ENCODE data around the gene HS2ST1. TPM values are rescaled to one million over a fixed set of nuclear protein-coding genes. Genes with fewer than 3 reads are reported as not detected.

HS2ST1 gene
- total RNA-seq, 2 donors from 2014 or later = 29.0 to 31.5 TPM

GRCh38 chr1:87061742-87062156 is 147.3 kb downstream of the HS2ST1 start:
- DNase-seq = no peak
- Mint-ChIP-seq H3K4me1 (peaks cover 2% of the 10 kb centered on the region), H3K36me3 (ENCODE audit: low read depth) (peaks cover 9% of the 10 kb centered on the region), H3K27me3 (ENCODE audit: insufficient read depth) (no peaks in the 10 kb centered on the region), H3K4me3 (no peak overlapping the region), H3K27ac (no peak overlapping the region), H3K9me3 (peaks cover 13% of the 10 kb centered on the region)
- Histone ChIP-seq H3K36me3 (ENCODE audit: control insufficient read depth, insufficient read depth, low read length) (no peaks in the 10 kb centered on the region), H3K27ac (ENCODE audit: low read depth, low read length) (no peak overlapping the region), H3K4me3 (ENCODE audit: low read length) (no peak overlapping the region), H3K9me3 (ENCODE audit: control insufficient read depth, low read length) (peaks cover 14% of the 10 kb centered on the region), H3K27me3 (ENCODE audit: control insufficient read depth, insufficient read depth, low read length, poor library complexity, severe bottlenecking) (no peaks in the 10 kb centered on the region), H3K4me1 (ENCODE audit: control insufficient read depth, insufficient read depth, low read length) (no peaks in the 10 kb centered on the region), H3K9ac (ENCODE audit: extremely low read depth, low read length, poor library complexity, severe bottlenecking) (no peak overlapping the region)
- TF ChIP-seq CTCF (conservative IDR thresholded peaks at IDR 0.05) = no peak

DNA sequence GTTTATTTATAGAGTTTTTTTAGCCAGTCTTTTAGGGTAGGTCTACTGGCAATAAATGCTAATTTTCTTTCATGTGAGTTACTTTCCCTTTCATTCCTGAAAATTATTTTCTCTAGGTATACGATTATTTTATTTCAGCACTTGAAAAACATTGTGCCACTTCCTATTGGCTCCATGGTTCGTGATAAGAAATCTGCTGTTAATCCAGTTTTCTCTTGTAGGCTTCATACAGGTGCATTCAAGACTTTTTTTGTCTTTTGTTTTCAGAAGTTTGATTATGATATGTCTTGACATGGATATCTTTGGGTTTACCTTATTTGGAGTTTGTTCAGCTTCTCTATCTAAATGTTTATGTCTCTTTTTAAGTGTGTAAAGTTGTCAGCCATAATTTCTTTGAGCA is 148.3 kb downstream of the HS2ST1 start:
- Histone ChIP-seq H3K9ac (ENCODE audit: extremely low read depth, low read length, poor library complexity, severe bottlenecking) (no peak overlapping the region), H3K4me3 (ENCODE audit: low read length) (no peak overlapping the region), H3K27ac (ENCODE audit: low read depth, low read length) (no peak overlapping the region), H3K27me3 (ENCODE audit: control insufficient read depth, insufficient read depth, low read length, poor library complexity, severe bottlenecking) (no peaks in the 10 kb centered on the region), H3K9me3 (ENCODE audit: control insufficient read depth, low read length) (peaks cover 14% of the 10 kb centered on the region), H3K36me3 (ENCODE audit: control insufficient read depth, insufficient read depth, low read length) (no peaks in the 10 kb centered on the region), H3K4me1 (ENCODE audit: control insufficient read depth, insufficient read depth, low read length) (no peaks in the 10 kb centered on the region)
- H3K27me3 Mint-ChIP-seq (ENCODE audit: insufficient read depth) = no peaks in the 10 kb centered on the region
- H3K4me1 Mint-ChIP-seq = peaks cover 2% of the 10 kb centered on the region
- 92 to 99% methylated on average over 2 of the region's 2 CpGs for WGBS, 2 experiments (ENCODE audit: insufficient coverage in 1 of 2, insufficient read length in 1 of 2)
- peaks cover 18% of the 10 kb centered on the region for H3K9me3 Mint-ChIP-seq
- no peak overlapping the region for H3K27ac Mint-ChIP-seq
- DNase-seq = no peak
- no peak overlapping the region for H3K4me3 Mint-ChIP-seq
- H3K36me3 Mint-ChIP-seq (ENCODE audit: low read depth) = peaks cover 12% of the 10 kb centered on the region
- no peak for TF ChIP-seq CTCF (conservative IDR thresholded peaks at IDR 0.05)

DNA sequence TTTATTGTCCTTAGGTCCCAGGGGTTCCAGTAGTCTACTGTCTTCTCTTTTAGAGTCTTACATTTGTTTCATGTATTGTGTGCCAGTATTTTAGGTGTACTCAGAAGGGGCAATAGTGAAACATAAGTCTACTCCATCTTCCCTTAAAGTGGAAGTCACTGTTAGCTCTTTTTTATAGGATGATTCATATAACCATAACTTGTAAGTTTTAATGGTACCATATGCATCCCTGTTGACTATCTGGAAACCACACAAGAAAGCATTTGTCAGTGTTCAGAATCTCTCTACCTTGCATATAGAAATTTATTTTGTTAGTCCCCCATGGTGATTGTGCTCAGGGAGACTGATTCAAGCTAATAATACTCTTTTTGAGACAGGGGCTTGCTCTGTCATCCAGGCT is 149.9 kb downstream of the HS2ST1 start:
- no peak for TF ChIP-seq CTCF (conservative IDR thresholded peaks at IDR 0.05)
- H3K27me3 ChIP-seq (ENCODE audit: control insufficient read depth, insufficient read depth, low read length, poor library complexity, severe bottlenecking) = no peaks in the 10 kb centered on the region
- no peak overlapping the region for H3K9ac ChIP-seq (ENCODE audit: extremely low read depth, low read length, poor library complexity, severe bottlenecking)
- H3K9me3 ChIP-seq (ENCODE audit: control insufficient read depth, low read length) = peaks cover 14% of the 10 kb centered on the region
- H3K9me3 Mint-ChIP-seq = peaks cover 22% of the 10 kb centered on the region
- no peaks in the 10 kb centered on the region for H3K27me3 Mint-ChIP-seq (ENCODE audit: insufficient read depth)
- H3K36me3 Mint-ChIP-seq (ENCODE audit: low read depth) = peaks cover 12% of the 10 kb centered on the region
- no peak overlapping the region for H3K4me3 ChIP-seq (ENCODE audit: low read length)
- no peaks in the 10 kb centered on the region for H3K4me1 ChIP-seq (ENCODE audit: control insufficient read depth, insufficient read depth, low read length)
- H3K36me3 ChIP-seq (ENCODE audit: control insufficient read depth, insufficient read depth, low read length) = no peaks in the 10 kb centered on the region
- H3K27ac Mint-ChIP-seq = no peak overlapping the region
- DNase-seq = no peak
- peaks cover 2% of the 10 kb centered on the region for H3K4me1 Mint-ChIP-seq
- H3K4me3 Mint-ChIP-seq = no peak overlapping the region
- H3K27ac ChIP-seq (ENCODE audit: low read depth, low read length) = no peak overlapping the region
